ENCODE data around the gene DMD. TPM values are rescaled to one million over a fixed set of nuclear protein-coding genes. Genes with fewer than 3 reads are reported as not detected.

The DMD gene
- total and polyA plus RNA-seq, 2 of the 8 experiments (the other 6 are each of a cell fraction or from before 2014, with no cell fraction given), result 4.8 to 7.4 TPM

- H3K4me1 ChIP-seq (replicated peaks in 1 of 4; ENCODE audit: control insufficient read depth in 3 of 4, insufficient read depth in 4 of 4, low read length in 3 of 4), result no peaks in the 10 kb centered on the region
- no peak overlapping the region for H3K9ac ChIP-seq (replicated peaks in 1 of 4; ENCODE audit: extremely low read depth in 1 of 4, low read depth in 3 of 4, low read length in 3 of 4)
- H3K27ac ChIP-seq (ENCODE audit: low read depth, low read length), result no peak overlapping the region
- H3K27me3 ChIP-seq (replicated peaks in 1 of 4; ENCODE audit: control insufficient read depth in 3 of 4, extremely low read depth in 1 of 4, insufficient read depth in 3 of 4, low read length in 3 of 4), result no peaks in the 10 kb centered on the region
- FAIRE-seq (no peak), DNase-seq (ENCODE audit: low read depth in 1 of 2, low spot score in 2 of 2) (no peak)
- H3K56ac ChIP-seq (replicated peaks; ENCODE audit: insufficient read length, low read depth, low read length), result no peak overlapping the region
- ChIA-PET POLR2A (ENCODE audit: partially characterized antibody) (no interaction called here), CTCF (ENCODE audit: partially characterized antibody) (no interaction called here)
- no peak overlapping the region for H3K4me2 ChIP-seq (ENCODE audit: insufficient read depth in 1 of 2, low read depth in 2 of 2, low read length in 2 of 2)
- no peaks in the 10 kb centered on the region for H3K36me3 ChIP-seq (ENCODE audit: control insufficient read depth in 2 of 4, insufficient read depth in 4 of 4, low read length in 3 of 4)
- no peaks in the 10 kb centered on the region for H3K79me2 ChIP-seq (ENCODE audit: control insufficient read depth in 1 of 2, insufficient read depth in 2 of 2, low read length in 2 of 2)
- no peak overlapping the region for H2AFZ ChIP-seq (ENCODE audit: low read length)
- H4K5ac ChIP-seq (ENCODE audit: insufficient read length, low read depth, low read length), result no peak overlapping the region
- no peak overlapping the region for H3K14ac ChIP-seq (ENCODE audit: insufficient read length)
- no peaks in the 10 kb centered on the region for H3K23me2 ChIP-seq (ENCODE audit: low read depth, low read length)
- WGBS, 2 experiments (ENCODE audit: extremely low coverage in 1 of 2, insufficient coverage in 1 of 2, insufficient read length in 1 of 2, insufficient replicate concordance in 2 of 2, low coverage in 1 of 2, low lambda C conversion rate in 2 of 2, missing lambda C conversion rate in 1 of 2), result 94% methylated on average over 3 of the region's 5 CpGs; no CpG with 5 or more reads in 1 of the 2 experiments
- no peak overlapping the region for H4K8ac ChIP-seq (ENCODE audit: extremely low read depth, insufficient read depth, low read length)
- no peak overlapping the region for H3K4ac ChIP-seq (replicated peaks; ENCODE audit: insufficient read length, low read depth, low read length)
- no peak overlapping the region for H2BK15ac ChIP-seq (ENCODE audit: low read length)
- no peaks in the 10 kb centered on the region for H4K20me1 ChIP-seq (replicated peaks in 1 of 2; ENCODE audit: control insufficient read depth in 1 of 2, insufficient read depth in 2 of 2, low read length in 2 of 2)
- H2BK5ac ChIP-seq (ENCODE audit: low read depth, low read length), result no peak overlapping the region
- no peak overlapping the region for H3K18ac ChIP-seq (ENCODE audit: extremely low read depth, low read length)
- no peak overlapping the region for H4K91ac ChIP-seq (replicated peaks; ENCODE audit: insufficient read length, low read length)
- no peak overlapping the region for H2BK120ac ChIP-seq (replicated peaks; ENCODE audit: low read depth, low read length)
- H2BK20ac ChIP-seq (ENCODE audit: low read length), result no peak overlapping the region
- no peaks in the 10 kb centered on the region for H3K79me1 ChIP-seq (ENCODE audit: low read depth, low read length)
- TF ChIP-seq KDM1A (IDR thresholded peaks at IDR 0.05; ENCODE audit: borderline replicate concordance, low read length) (no peak), RNF2 (IDR thresholded peaks at IDR 0.05; ENCODE audit: borderline replicate concordance, low read depth, low read length, missing control alignments, poor library complexity, severe bottlenecking) (no peak), EZH2 (IDR thresholded peaks at IDR 0.05; ENCODE audit: low read depth, low read length, severe bottlenecking) (no peak), NRF1 (IDR thresholded peaks at IDR 0.05; ENCODE audit: low read depth, low read length) (no peak)
- H3K9me3 ChIP-seq (ENCODE audit: insufficient read depth in 2 of 2, low read depth in 1 of 2, low read length in 1 of 2), result no peaks in the 10 kb centered on the region
- H3K4me3 ChIP-seq (ENCODE audit: extremely low read depth in 1 of 4, insufficient read depth in 2 of 4, low read depth in 3 of 4, low read length in 4 of 4), result no peak overlapping the region
- H3K23ac ChIP-seq (ENCODE audit: insufficient read length), result no peak overlapping the region
- no peak overlapping the region for H2BK12ac ChIP-seq (ENCODE audit: low read depth, low read length)
- H2AK5ac ChIP-seq (ENCODE audit: low read depth, low read length), result no peak overlapping the region
Observed at GRCh38 chrX:31590581-31591114, 1620.7 kb downstream of the DMD start.

Measured in H1 (cell line).